ENCODE results near the gene ADAMTS1. TPM values are rescaled to one million over a fixed set of nuclear protein-coding genes. Genes with fewer than 3 reads are reported as not detected.

Gene ADAMTS1
- total RNA-seq, 1 donor from 2014 or later, result 59.3 TPM

DNA sequence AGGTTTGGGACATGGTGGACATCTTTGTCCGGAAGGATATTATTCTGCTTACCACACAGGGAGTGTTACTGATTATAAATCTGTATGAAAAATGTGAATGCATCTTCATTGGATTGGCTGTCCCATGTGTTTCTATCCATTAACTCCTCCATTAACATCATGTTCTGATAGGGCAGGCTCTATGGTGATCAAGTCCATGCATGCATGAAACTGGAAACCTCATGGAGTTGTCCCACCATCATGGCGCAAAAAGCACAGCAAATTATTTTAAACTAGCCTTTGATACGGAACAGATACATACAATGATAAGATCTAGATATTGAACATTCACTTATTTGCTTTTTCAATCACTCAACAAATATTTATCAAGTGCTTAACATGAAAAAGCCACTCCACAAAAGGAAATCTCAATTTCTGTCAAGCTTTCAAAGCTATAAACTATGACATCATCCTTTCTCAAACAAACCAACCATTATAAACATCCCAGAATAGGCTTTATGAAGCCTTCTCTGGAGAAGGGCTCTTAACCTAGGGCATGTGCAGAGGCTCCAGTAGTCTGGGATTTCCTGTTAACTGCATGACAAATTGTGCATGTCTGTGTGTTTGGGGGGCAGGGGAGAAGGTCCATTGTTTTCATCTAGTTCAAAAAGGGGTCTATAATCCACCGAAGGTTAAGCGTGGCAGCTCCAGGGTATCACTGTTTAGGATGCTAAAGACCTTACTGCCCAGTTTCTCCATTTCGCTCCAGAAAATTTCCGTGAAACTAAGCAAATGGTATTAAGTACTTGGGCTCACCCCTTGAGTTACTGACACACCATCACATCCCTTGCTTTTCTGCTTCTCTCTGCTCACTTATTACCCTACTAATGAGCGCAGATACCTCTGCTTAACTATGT is 46.1 kb downstream of the ADAMTS1 start:
- DNase-seq (ENCODE audit: missing footprints) (no peak), ATAC-seq (no peak)
- intact Hi-C loops (cut with DNase I), result no loop called here

DNA sequence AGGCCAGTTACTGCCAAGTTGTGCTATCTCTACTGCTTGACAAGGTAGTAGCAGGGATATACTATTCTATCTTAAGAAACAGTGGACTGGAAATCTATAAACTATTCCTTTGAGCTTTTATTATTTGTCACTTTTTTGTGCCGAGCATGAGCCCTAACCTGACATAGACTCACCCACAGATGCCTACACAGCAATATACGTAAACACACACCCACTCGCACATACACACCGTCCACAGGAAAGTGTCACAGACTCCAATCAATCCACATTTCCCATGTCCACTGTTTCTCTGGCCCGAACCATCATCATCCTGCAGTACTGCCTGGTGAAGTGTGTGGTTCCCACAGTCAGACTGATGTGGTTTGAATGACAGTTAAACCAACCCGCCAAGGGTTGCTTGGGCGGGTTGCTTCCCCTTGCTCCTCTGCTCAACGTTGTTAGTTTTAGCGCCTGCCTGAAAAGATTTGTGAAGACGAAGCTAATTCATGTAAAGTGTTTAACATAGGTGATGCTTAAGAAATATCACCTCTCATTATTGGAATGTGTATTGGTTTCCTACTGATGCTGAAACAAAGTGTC is 47.2 kb downstream of the ADAMTS1 start:
- no peak for ATAC-seq
- intact Hi-C loops (cut with DNase I), result no loop called here
- DNase-seq (ENCODE audit: missing footprints), result no peak

DNA sequence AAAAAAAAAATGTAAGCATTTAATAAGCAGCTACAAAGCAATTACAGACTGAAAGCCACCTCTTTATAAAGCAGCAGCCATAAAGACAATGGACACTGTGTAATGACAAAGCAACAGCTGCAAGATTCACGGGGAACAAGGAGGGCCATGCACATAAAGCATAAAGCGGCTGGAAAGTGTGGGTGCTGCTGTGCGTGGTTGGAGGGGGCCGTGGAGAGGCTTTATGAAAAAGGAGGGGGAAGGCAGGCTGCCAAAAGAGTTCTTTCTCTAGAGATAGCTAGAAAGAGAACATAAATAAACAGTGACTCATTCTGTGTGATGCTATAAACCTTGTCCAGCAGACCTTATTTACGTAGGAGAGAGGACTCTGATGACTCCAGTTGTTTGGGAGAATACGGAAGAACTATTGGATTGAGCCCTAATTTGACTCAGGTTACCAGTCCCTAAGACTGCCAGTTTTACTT is 49.3 kb downstream of the ADAMTS1 start:
- intact Hi-C loops (cut with DNase I), result no loop called here
- DNase-seq (ENCODE audit: missing footprints) (no peak), ATAC-seq (peak; percentile 91)

DNA sequence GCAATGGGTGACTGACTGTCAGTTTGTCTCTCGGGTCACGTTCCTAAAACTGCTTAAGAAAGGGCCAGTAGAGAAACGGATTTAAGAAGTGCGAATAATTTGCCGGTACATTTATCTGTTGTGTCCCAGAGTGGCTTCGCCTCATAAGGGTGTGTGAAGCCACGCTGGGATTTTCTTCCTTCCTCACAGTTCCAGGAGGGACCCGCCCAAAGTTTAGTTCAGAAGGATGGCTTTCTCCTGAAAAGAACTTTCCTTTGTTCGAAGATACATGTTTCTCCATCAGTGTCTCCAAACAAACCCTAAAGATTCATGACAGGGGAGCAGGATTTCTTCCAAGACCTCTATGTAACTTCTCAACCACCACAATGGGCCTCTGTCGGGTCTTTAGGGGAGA is 49.8 kb downstream of the ADAMTS1 start:
- DNase-seq (ENCODE audit: missing footprints), result no peak
- intact Hi-C loops (cut with DNase I), result no loop called here
- ATAC-seq, result no peak

DNA sequence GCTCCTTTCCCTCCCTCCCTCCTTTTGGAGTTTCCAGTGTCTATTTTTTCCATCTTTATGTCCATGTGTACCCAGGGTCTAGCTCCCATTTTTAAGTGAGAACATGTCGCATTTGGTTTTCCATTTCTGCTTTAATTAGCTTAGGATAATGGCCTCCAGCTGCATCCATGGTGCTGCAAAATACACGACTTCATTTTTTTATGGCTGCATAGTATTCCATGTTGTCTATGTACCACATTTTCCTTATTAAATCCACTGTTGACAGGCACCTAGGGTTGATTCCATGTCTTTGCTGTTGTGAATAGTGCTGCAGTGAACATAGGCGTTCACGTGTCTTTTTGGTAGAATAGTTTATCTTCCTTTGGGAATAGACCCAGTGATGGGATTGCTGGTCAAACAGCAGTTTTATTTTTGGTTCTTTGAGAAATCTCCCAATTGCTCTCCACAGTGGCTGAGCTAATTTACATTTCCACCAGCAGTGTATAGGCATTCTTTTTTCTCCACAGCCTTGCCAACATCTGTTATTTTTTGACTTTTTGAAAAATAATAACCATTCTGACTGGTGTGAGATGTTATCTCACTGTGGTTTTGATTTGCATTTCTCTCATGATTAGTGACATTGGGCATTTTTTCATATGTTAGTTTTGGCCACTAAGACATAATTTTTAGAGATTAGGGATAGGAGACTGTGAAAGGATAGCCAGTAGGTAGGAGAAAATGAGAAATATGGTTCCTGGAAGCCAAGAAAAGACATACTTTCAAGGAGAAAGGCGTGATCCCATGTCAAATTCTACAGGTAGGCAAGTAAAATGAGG is 50.4 kb downstream of the ADAMTS1 start:
- DNase-seq (ENCODE audit: missing footprints) (no peak), ATAC-seq (no peak)
- intact Hi-C loops (cut with DNase I), result no loop called here

DNA sequence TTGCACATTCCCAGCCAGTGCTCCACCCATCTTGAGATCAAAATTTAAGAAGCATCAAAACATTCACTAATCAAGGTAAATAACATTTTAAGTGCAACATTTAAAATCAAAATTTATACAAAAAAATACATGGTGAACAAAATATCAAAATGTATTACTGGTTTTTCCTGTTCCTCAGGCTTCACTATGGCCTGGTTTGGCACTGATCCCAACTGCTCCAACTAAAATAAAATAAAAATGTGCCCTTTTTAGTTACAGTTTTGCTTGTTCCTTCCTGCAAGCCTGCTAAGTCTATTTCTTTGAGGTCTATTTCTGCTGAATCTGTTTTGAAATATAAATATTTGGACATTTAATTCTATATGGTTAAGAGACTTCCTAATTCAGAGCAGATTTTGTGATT is 54.9 kb downstream of the ADAMTS1 start:
- intact Hi-C loops (cut with DNase I), result no loop called here
- ATAC-seq (no peak), DNase-seq (ENCODE audit: missing footprints) (no peak)

DNA sequence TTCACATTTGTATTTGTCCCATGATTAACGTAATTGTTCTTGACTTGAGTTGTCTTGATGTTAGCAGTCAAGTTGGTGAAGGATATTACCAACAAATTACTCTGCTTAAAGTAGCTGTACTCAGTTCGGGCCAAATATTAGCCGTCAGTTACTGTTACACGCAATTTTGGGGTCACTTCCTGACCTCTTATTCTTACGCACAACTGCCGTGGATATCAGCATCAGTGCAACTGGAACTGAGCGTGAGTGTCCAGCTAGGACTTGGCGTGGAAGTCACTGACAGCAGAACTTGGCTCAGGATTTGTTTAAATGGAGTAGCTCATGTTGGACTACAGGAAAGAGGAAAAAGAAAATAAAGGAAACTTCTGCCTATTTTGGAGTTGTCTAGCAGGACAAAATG is 56.4 kb downstream of the ADAMTS1 start:
- intact Hi-C loops (cut with DNase I), result no loop called here
- peak; percentile 89 for ATAC-seq
- peak; percentile 69 for DNase-seq (ENCODE audit: missing footprints)

Other genes starting within 250 kb of the ADAMTS1 start
- gene ADAMTS5, start 121.7 kb upstream of the ADAMTS1 start, total RNA-seq, result 3.6 TPM

Measured in Right ventricle myocardium inferior (tissue), 1 donor.